IMR-90 (cell line): ENCODE results near the gene PYGO2. TPM values are rescaled to one million over a fixed set of nuclear protein-coding genes. Genes with fewer than 3 reads are reported as not detected.
"Not testable (repeated sequence)": the region's sequence is repeated elsewhere in the genome, so short reads cannot be mapped to it uniquely, and the experiment has no call there.

Experiments used
- ATAC-seq: fragments of 200-7000 bp; cut with Tn5 transposase; 2 replicates; pipeline ENCODE4 v1.9.1; 2020; ENCODE audit warnings: low read depth, mild to moderate bottlenecking, moderate library complexity
- BruUV-seq: library from RNA; stranded (reverse); fragments of 400-500 nt; replicated peaks from 2 replicates; lab custom pipeline; 2021; lab: Mats Ljungman, UMichigan
- CTCF ChIA-PET: fragments of 300-600 bp; formaldehyde crosslinking; extraction: SDS; loops from one replicate; lab custom pipeline; 2021; ENCODE audit warnings: antibody characterized with exemption; lab: Yijun Ruan, JAX
- POLR2A ChIA-PET: fragments of 300-600 bp; sonication (Branson Sonifier 250); formaldehyde crosslinking; loops from one replicate; lab custom pipeline; 2022; ENCODE audit warnings: antibody characterized with exemption; ENCODE audit not compliant: unreplicated experiment; lab: Charles Lee
- DNase-seq: peaks from one replicate; pipeline ENCODE4 v3.0.0; 2013
- H2AFZ ChIP-seq: replicated peaks from 2 replicates; pipeline ENCODE3; 2013; ENCODE audit warnings: low read length, mild to moderate bottlenecking; ENCODE audit not compliant: poor library complexity
- H2AK5ac ChIP-seq: 2 replicates; pipeline ENCODE4 v1.6.1; 2013; ENCODE audit warnings: low read depth, low read length, inconsistent platforms
- H2AK9ac ChIP-seq: replicated peaks from 2 replicates; pipeline ENCODE3; 2013; ENCODE audit warnings: mild to moderate bottlenecking, low read depth, low read length, moderate library complexity; ENCODE audit not compliant: poor library complexity
- H2BK120ac ChIP-seq: 2 replicates; pipeline ENCODE4 v1.6.1; 2013; ENCODE audit warnings: low read depth, low read length, inconsistent platforms
- H2BK15ac ChIP-seq: 3 replicates; pipeline ENCODE4 v1.6.1; 2013; ENCODE audit warnings: low read depth, low read length, inconsistent platforms
- H2BK20ac ChIP-seq: 2 replicates; pipeline ENCODE4 v1.6.1; 2013; ENCODE audit warnings: low read depth, mild to moderate bottlenecking, inconsistent platforms, low read length, moderate library complexity
- H2BK5ac ChIP-seq: 2 replicates; pipeline ENCODE4 v1.6.1; 2013; ENCODE audit warnings: mild to moderate bottlenecking, low read depth, low read length, inconsistent platforms; ENCODE audit not compliant: poor library complexity, severe bottlenecking
- H3K14ac ChIP-seq: replicated peaks from 2 replicates; pipeline ENCODE4 v1.6.1; 2013; ENCODE audit warnings: low read depth, low read length, inconsistent platforms
- H3K18ac ChIP-seq: 2 replicates; pipeline ENCODE4 v1.6.1; 2013; ENCODE audit warnings: low read depth, low read length, control low read depth
- H3K23ac ChIP-seq: 2 replicates; pipeline ENCODE4 v1.6.1; 2013; ENCODE audit warnings: low read depth, low read length, inconsistent platforms
- H3K27ac ChIP-seq: 2 replicates; pipeline ENCODE4 v1.5.1; 2013; ENCODE audit warnings: mild to moderate bottlenecking, control low read depth, low read length; ENCODE audit not compliant: insufficient read depth
- H3K27me3 ChIP-seq: 2 replicates; pipeline ENCODE4 v1.6.1; 2013; ENCODE audit warnings: low read length; ENCODE audit not compliant: control insufficient read depth, insufficient read depth
- H3K36me3 ChIP-seq: 2 replicates; pipeline ENCODE4 v1.6.1; 2013; ENCODE audit warnings: low read length, mixed read lengths; ENCODE audit not compliant: control insufficient read depth, insufficient read depth
- H3K4ac ChIP-seq: 2 replicates; pipeline ENCODE4 v1.6.1; 2013; ENCODE audit warnings: low read depth, low read length, inconsistent platforms
- H3K4me1 ChIP-seq: 2 replicates; pipeline ENCODE4 v1.6.1; 2013; ENCODE audit warnings: low read length, mixed read lengths; ENCODE audit not compliant: control insufficient read depth, insufficient read depth
- H3K4me2 ChIP-seq: 2 replicates; pipeline ENCODE4 v1.6.1; 2013; ENCODE audit warnings: low read depth, mild to moderate bottlenecking, control low read depth, low read length, moderate library complexity
- H3K4me3 ChIP-seq: 2 replicates; pipeline ENCODE4 v1.5.1; 2013; ENCODE audit warnings: low read depth, mild to moderate bottlenecking, control low read depth, low read length, moderate library complexity; ENCODE audit not compliant: insufficient read depth
- H3K56ac ChIP-seq: 2 replicates; pipeline ENCODE4 v1.6.1; 2013; ENCODE audit warnings: low read length, inconsistent platforms; ENCODE audit not compliant: insufficient read depth; ENCODE audit errors: extremely low read depth
- H3K79me1 ChIP-seq, 2 experiments: 2 replicates each; pipeline ENCODE4 v1.6.1; 2013; ENCODE audit warnings: low read length in 2 of 2, inconsistent platforms in 1 of 2, low read depth in 1 of 2
- H3K9ac ChIP-seq: 2 replicates; pipeline ENCODE4 v1.6.1; 2013; ENCODE audit warnings: low read depth, low read length, control low read depth
- H3K9me1 ChIP-seq: 2 replicates; pipeline ENCODE4 v1.6.1; 2013; ENCODE audit warnings: low read length, inconsistent platforms; ENCODE audit not compliant: insufficient read depth
- H3K9me3 ChIP-seq: 2 replicates; pipeline ENCODE4 v1.6.1; 2013; ENCODE audit warnings: low read length; ENCODE audit not compliant: control insufficient read depth, insufficient read depth
- H4K20me1 ChIP-seq: 2 replicates; pipeline ENCODE4 v1.6.1; 2013; ENCODE audit warnings: low read length, inconsistent platforms; ENCODE audit not compliant: insufficient read depth
- H4K5ac ChIP-seq: 2 replicates; pipeline ENCODE4 v1.6.1; 2013; ENCODE audit warnings: mild to moderate bottlenecking, low read depth, low read length, control low read depth
- H4K8ac ChIP-seq, 2 experiments: 2 replicates each; pipeline ENCODE4 v1.6.1; 2013; ENCODE audit warnings: low read depth in 2 of 2, low read length in 2 of 2, control low read depth in 1 of 2, inconsistent platforms in 1 of 2
- H4K91ac ChIP-seq: 2 replicates; pipeline ENCODE4 v1.6.1; 2013; ENCODE audit warnings: low read depth, low read length, inconsistent platforms; ENCODE audit not compliant: insufficient read depth
- CTCF ChIP-seq: conservative IDR thresholded peaks from 2 replicates; pipeline ENCODE4 v1.5.1; 2012; ENCODE audit warnings: mild to moderate bottlenecking, low read depth, low read length, improper control_type of control experiment
- MAZ ChIP-seq: IDR thresholded peaks from 2 replicates; pipeline ENCODE4 v1.6.1; 2012; ENCODE audit warnings: low read depth, mild to moderate bottlenecking, low read length, improper control_type of control experiment, moderate library complexity, borderline replicate concordance
- RAD21 ChIP-seq: IDR thresholded peaks from 2 replicates; pipeline ENCODE4 v1.6.1; 2012; ENCODE audit warnings: low read length, improper control_type of control experiment
- SMC3 ChIP-seq: fragments of 150-350 bp; IDR thresholded peaks from 2 replicates; pipeline ENCODE4 v1.6.1; 2016; ENCODE audit warnings: low read depth, mild to moderate bottlenecking, antibody characterized with exemption, low read length, moderate library complexity
- WGBS, 2 experiments: methylation state at CpG; one replicate each; pipeline versions ENCODE4 v1.1.5 to v1.1.7; 2013; ENCODE audit warnings: missing lambda C conversion rate in 2 of 2; ENCODE audit not compliant: insufficient read length in 1 of 2; ENCODE audit errors: extremely low coverage in 2 of 2; 5-methylcytosine and 5-hydroxymethylcytosine counted together
- dilution Hi-C: fragments of 300-500 bp; cut with HindIII; formaldehyde crosslinking; loops from one replicate; pipeline ENCODE4 v1.14.3; 2018; ENCODE audit warnings: low sequenced_read_pairs; ENCODE audit not compliant: unreplicated experiment
- in situ Hi-C: fragments of 300-500 bp; cut with MboI; formaldehyde crosslinking; loops from 3 replicates; pipeline ENCODE4 v1.14.3; 2019; ENCODE audit warnings: low sequenced_read_pairs, inconsistent platforms, mixed read lengths
- intact Hi-C: fragments of 100-400 bp; cut with micrococcal nuclease; formaldehyde crosslinking; loops from 2 replicates; pipeline ENCODE4 v1.10.0; 2022
- polyA plus RNA-seq, 3 experiments: library from polyadenylated mRNA; depleted of rRNA; stranded (reverse); fragments of >200 nt; gene quantifications; 2 replicates each; pipeline ENCODE4 v1.2.3, GENCODE V29; 2012; ENCODE audit warnings: low replicate concordance in 1 of 3
- total RNA-seq: library from RNA; depleted of rRNA; stranded (reverse); fragments of >200 nt; gene quantifications from 2 replicates; pipeline ENCODE4 v1.2.3, GENCODE V29; 2012

The PYGO2 gene
- total and polyA plus RNA-seq, 2 of the 4 experiments (the other 2 are of a cell fraction), result 5.4 to 14.8 TPM

- H3K4me3 ChIP-seq, H2AK5ac ChIP-seq, H2BK20ac ChIP-seq, H2BK15ac ChIP-seq, H3K18ac ChIP-seq, BruUV-seq, H2AFZ ChIP-seq, in situ Hi-C loops, H3K9me1 ChIP-seq, H2BK5ac ChIP-seq, H2AK9ac ChIP-seq, dilution Hi-C loops, H3K9me3 ChIP-seq, H4K20me1 ChIP-seq, H3K23ac ChIP-seq, H3K14ac ChIP-seq, H3K27me3 ChIP-seq, H2BK120ac ChIP-seq, H3K4me2 ChIP-seq, H4K5ac ChIP-seq, H3K27ac ChIP-seq, H3K9ac ChIP-seq, H4K8ac ChIP-seq, H3K4ac ChIP-seq, H3K36me3 ChIP-seq, H4K91ac ChIP-seq, H3K56ac ChIP-seq: not testable (repeated sequence)
- DNase-seq (peak; percentile 84), ATAC-seq (peak; percentile 48)
- intact Hi-C loops, result loop anchor here (1.0 kb wide), 1 partner anchor 21 kb away; the partner anchor contains the start of gene CKS1B
- ChIA-PET POLR2A (interaction anchor here (1.6 kb wide), 1 partner anchor 23 kb away, joined by 4 read pairs; no protein-coding TSS in a partner anchor), CTCF (interaction anchor here (0.6 to 1.6 kb wide), 3 partner anchors 22 to 337 kb away, joined by 4 to 5 read pairs (median 4); no protein-coding TSS in a partner anchor)
- TF ChIP-seq MAZ (0 out of 2 replicates have a peak, but pooled peaks have one; percentile 21), RAD21 (peak; percentile 50), CTCF (peak; percentile 64), SMC3 (peak; percentile 47)
- H3K4me1 ChIP-seq, result peaks cover 13% of the 10 kb centered on the region
- WGBS, 2 experiments, result no CpG with 5 or more reads among the region's 13 CpGs
- peaks cover 0 to 14% of the 10 kb centered on the region in 2 experiments; a peak in 1 of 4 replicates for H3K79me1 ChIP-seq
These were observed 33.9 kb upstream of the PYGO2 start for GRCh38 chr1:154995301-154995983.
